GM19238 (cell line): ENCODE results near the gene SLAMF7.

Source experiments
- DNase-seq: peaks from one replicate; pipeline ENCODE4 v3.0.0; 2011; ENCODE audit warnings: low spot score; ENCODE audit not compliant: insufficient read length

The SLAMF7 gene

GRCh38 chr1:160800645-160801408 is 61.8 kb downstream of the SLAMF7 start:
- no peak for DNase-seq

- no peak for DNase-seq
Measured at GRCh38 chr1:160801836-160802580, 63.0 kb downstream of the SLAMF7 start.
